ENCODE results near the gene ERGIC2. TPM values are rescaled to one million over a fixed set of nuclear protein-coding genes. Genes with fewer than 3 reads are reported as not detected.

The ERGIC2 gene
- 13.2 and 112 TPM in 2 replicates for total RNA-seq (ENCODE audit: low replicate concordance)

GRCh38 chr12:29380536-29381523, at the start of gene ERGIC2:
ERGIC2 (minus strand) TSS chr12:29381172; CDS start chr12:29371633, 9,539 bp downstream.
- H3K4me3 ChIP-seq (ENCODE audit: low read depth, low read length) = peak within 1 kb of the TSS; percentile 100
- peak; percentile 100 for DNase-seq (ENCODE audit: low read depth)
- TF ChIP-seq CTCF (IDR thresholded peaks at IDR 0.05; ENCODE audit: insufficient read depth, low read length) = no peak

- no peak for TF ChIP-seq CTCF (IDR thresholded peaks at IDR 0.05; ENCODE audit: insufficient read depth, low read length)
- no peak overlapping the region for H3K4me3 ChIP-seq (ENCODE audit: low read depth, low read length)
- no peak for DNase-seq (ENCODE audit: low read depth)
Measured at GRCh38 chr12:29430716-29431044, 49.7 kb upstream of the ERGIC2 start.

- no peak for DNase-seq (ENCODE audit: low read depth)
- no peak overlapping the region for H3K4me3 ChIP-seq (ENCODE audit: low read depth, low read length)
- no peak for TF ChIP-seq CTCF (IDR thresholded peaks at IDR 0.05; ENCODE audit: insufficient read depth, low read length)
Measured at GRCh38 chr12:29429999-29430715, 49.2 kb upstream of the ERGIC2 start.

- H3K4me3 ChIP-seq (ENCODE audit: low read depth, low read length) = no peak overlapping the region
- TF ChIP-seq CTCF (IDR thresholded peaks at IDR 0.05; ENCODE audit: insufficient read depth, low read length) = no peak
- DNase-seq (ENCODE audit: low read depth) = peak; percentile 72
Measured at GRCh38 chr12:29428633-29429032, 47.7 kb upstream of the ERGIC2 start.

- TF ChIP-seq CTCF (IDR thresholded peaks at IDR 0.05; ENCODE audit: insufficient read depth, low read length) = peak; percentile 50
- peak; percentile 22 for DNase-seq (ENCODE audit: low read depth)
- no peak overlapping the region for H3K4me3 ChIP-seq (ENCODE audit: low read depth, low read length)
Measured at GRCh38 chr12:29427964-29428363, 47.0 kb upstream of the ERGIC2 start.

- H3K4me3 ChIP-seq (ENCODE audit: low read depth, low read length) = no peak overlapping the region
- no peak for DNase-seq (ENCODE audit: low read depth)
- no peak for TF ChIP-seq CTCF (IDR thresholded peaks at IDR 0.05; ENCODE audit: insufficient read depth, low read length)
Measured at GRCh38 chr12:29426498-29426897, 45.5 kb upstream of the ERGIC2 start.
